T-helper 1 cell treated with Interleukin-12 subunit alpha and Interleukin-12 subunit beta and Interleukin-4 antibody, amounts not matched to agents 30 μg/mL and 1 μg/mL, for 36 hours (primary cell): ENCODE data around the gene RPL37A.

Source experiments
- H3K27ac Mint-ChIP-seq: one replicate; pipeline ENCODE4 v1.8.0; 2021; ENCODE audit warnings: mild to moderate bottlenecking, mixed read lengths
- H3K27me3 Mint-ChIP-seq: one replicate; pipeline ENCODE4 v1.8.0; 2021; ENCODE audit warnings: low read depth, mixed read lengths
- H3K36me3 Mint-ChIP-seq: one replicate; pipeline ENCODE4 v1.8.0; 2021; ENCODE audit warnings: low read depth, mixed read lengths
- H3K4me1 Mint-ChIP-seq: one replicate; pipeline ENCODE4 v1.8.0; 2021; ENCODE audit warnings: low read depth, mixed read lengths
- H3K4me3 Mint-ChIP-seq: one replicate; pipeline ENCODE4 v1.8.0; 2021; ENCODE audit warnings: mild to moderate bottlenecking, moderate library complexity, mixed read lengths
- H3K9me3 Mint-ChIP-seq: one replicate; pipeline ENCODE4 v1.8.0; 2021; ENCODE audit warnings: mixed read lengths

Gene RPL37A

GRCh38 chr2:216478151-216478550 lies 20.5 kb upstream of the RPL37A start:
- Mint-ChIP-seq H3K9me3 (no peaks in the 10 kb centered on the region), H3K27ac (no peak overlapping the region), H3K27me3 (no peaks in the 10 kb centered on the region), H3K4me1 (peaks cover 13% of the 10 kb centered on the region), H3K4me3 (no peak overlapping the region), H3K36me3 (peaks cover 38% of the 10 kb centered on the region)

- Mint-ChIP-seq H3K27me3 (no peaks in the 10 kb centered on the region), H3K36me3 (peaks cover 38% of the 10 kb centered on the region), H3K9me3 (no peaks in the 10 kb centered on the region), H3K4me1 (peaks cover 13% of the 10 kb centered on the region), H3K27ac (no peak overlapping the region), H3K4me3 (no peak overlapping the region)
Measured at GRCh38 chr2:216478791-216479190, 19.9 kb upstream of the RPL37A start.

GRCh38 chr2:216480221-216480620 lies 18.4 kb upstream of the RPL37A start:
- H3K36me3 Mint-ChIP-seq: peaks cover 38% of the 10 kb centered on the region
- no peaks in the 10 kb centered on the region for H3K27me3 Mint-ChIP-seq
- no peaks in the 10 kb centered on the region for H3K9me3 Mint-ChIP-seq
- H3K4me3 Mint-ChIP-seq: no peak overlapping the region
- no peak overlapping the region for H3K27ac Mint-ChIP-seq
- peaks cover 8% of the 10 kb centered on the region for H3K4me1 Mint-ChIP-seq

GRCh38 chr2:216482640-216483039 lies 16.0 kb upstream of the RPL37A start:
- Mint-ChIP-seq H3K9me3 (no peaks in the 10 kb centered on the region), H3K4me3 (no peak overlapping the region), H3K27me3 (no peaks in the 10 kb centered on the region), H3K4me1 (peaks cover 2% of the 10 kb centered on the region), H3K27ac (no peak overlapping the region), H3K36me3 (peaks cover 24% of the 10 kb centered on the region)

GRCh38 chr2:216485237-216485636 lies 13.4 kb upstream of the RPL37A start:
- H3K27ac Mint-ChIP-seq: no peak overlapping the region
- peaks cover 19% of the 10 kb centered on the region for H3K36me3 Mint-ChIP-seq

GRCh38 chr2:216485745-216486144 lies 12.9 kb upstream of the RPL37A start:
- no peaks in the 10 kb centered on the region for H3K27me3 Mint-ChIP-seq
- H3K4me3 Mint-ChIP-seq: no peak overlapping the region
- H3K9me3 Mint-ChIP-seq: no peaks in the 10 kb centered on the region
- peaks cover 14% of the 10 kb centered on the region for H3K36me3 Mint-ChIP-seq
- H3K4me1 Mint-ChIP-seq: peaks cover 3% of the 10 kb centered on the region
- H3K27ac Mint-ChIP-seq: no peak overlapping the region

More at GRCh38 chr2:216485237-216485636, 13.4 kb upstream of the RPL37A start:
- no peak overlapping the region for H3K4me3 Mint-ChIP-seq
- peaks cover 3% of the 10 kb centered on the region for H3K4me1 Mint-ChIP-seq
- H3K27me3 Mint-ChIP-seq: no peaks in the 10 kb centered on the region
- H3K9me3 Mint-ChIP-seq: no peaks in the 10 kb centered on the region

GRCh38 chr2:216486271-216486670 lies 12.4 kb upstream of the RPL37A start:
- H3K9me3 Mint-ChIP-seq: no peaks in the 10 kb centered on the region
- no peak overlapping the region for H3K27ac Mint-ChIP-seq

GRCh38 chr2:216486708-216487107 lies 11.9 kb upstream of the RPL37A start:
- H3K36me3 Mint-ChIP-seq: peaks cover 10% of the 10 kb centered on the region
- no peak overlapping the region for H3K4me3 Mint-ChIP-seq
- H3K27me3 Mint-ChIP-seq: no peaks in the 10 kb centered on the region
- H3K4me1 Mint-ChIP-seq: peaks cover 3% of the 10 kb centered on the region
- no peaks in the 10 kb centered on the region for H3K9me3 Mint-ChIP-seq
- no peak overlapping the region for H3K27ac Mint-ChIP-seq

More at GRCh38 chr2:216486271-216486670, 12.4 kb upstream of the RPL37A start:
- Mint-ChIP-seq H3K4me3 (no peak overlapping the region), H3K4me1 (peaks cover 3% of the 10 kb centered on the region), H3K36me3 (peaks cover 12% of the 10 kb centered on the region), H3K27me3 (no peaks in the 10 kb centered on the region)

GRCh38 chr2:216490061-216490460 lies 8.6 kb upstream of the RPL37A start:
- no peaks in the 10 kb centered on the region for H3K9me3 Mint-ChIP-seq
- H3K4me3 Mint-ChIP-seq: no peak overlapping the region
- H3K27ac Mint-ChIP-seq: no peak overlapping the region
- H3K4me1 Mint-ChIP-seq: peaks cover 3% of the 10 kb centered on the region
- H3K27me3 Mint-ChIP-seq: no peaks in the 10 kb centered on the region
- H3K36me3 Mint-ChIP-seq: no peaks in the 10 kb centered on the region

- H3K27ac Mint-ChIP-seq: no peak overlapping the region
- H3K4me1 Mint-ChIP-seq: peaks cover 13% of the 10 kb centered on the region
- no peaks in the 10 kb centered on the region for H3K9me3 Mint-ChIP-seq
- H3K36me3 Mint-ChIP-seq: no peaks in the 10 kb centered on the region
- no peak overlapping the region for H3K4me3 Mint-ChIP-seq
- H3K27me3 Mint-ChIP-seq: no peaks in the 10 kb centered on the region
Measured at GRCh38 chr2:216491793-216492596, 6.6 kb upstream of the RPL37A start.

GRCh38 chr2:216492597-216493333 lies 5.9 kb upstream of the RPL37A start:
- Mint-ChIP-seq H3K36me3 (peaks cover 5% of the 10 kb centered on the region), H3K4me1 (peaks cover 19% of the 10 kb centered on the region), H3K4me3 (no peak overlapping the region), H3K27ac (no peak overlapping the region), H3K27me3 (no peaks in the 10 kb centered on the region), H3K9me3 (no peaks in the 10 kb centered on the region)

GRCh38 chr2:216493334-216493685 lies 5.3 kb upstream of the RPL37A start:
- H3K4me3 Mint-ChIP-seq: no peak overlapping the region
- peaks cover 7% of the 10 kb centered on the region for H3K36me3 Mint-ChIP-seq
- H3K27ac Mint-ChIP-seq: no peak overlapping the region
- no peaks in the 10 kb centered on the region for H3K9me3 Mint-ChIP-seq
- peaks cover 23% of the 10 kb centered on the region for H3K4me1 Mint-ChIP-seq
- no peaks in the 10 kb centered on the region for H3K27me3 Mint-ChIP-seq

GRCh38 chr2:216495656-216496055 lies 3.0 kb upstream of the RPL37A start:
- H3K36me3 Mint-ChIP-seq: peaks cover 25% of the 10 kb centered on the region
- H3K4me3 Mint-ChIP-seq: no peak overlapping the region
- no peaks in the 10 kb centered on the region for H3K9me3 Mint-ChIP-seq
- H3K27me3 Mint-ChIP-seq: no peaks in the 10 kb centered on the region
- H3K4me1 Mint-ChIP-seq: peaks cover 32% of the 10 kb centered on the region
- H3K27ac Mint-ChIP-seq: no peak overlapping the region

GRCh38 chr2:216497382-216498069 lies 1.1 kb upstream of the RPL37A start:
- H3K27ac Mint-ChIP-seq: peak overlapping the region; percentile 85

GRCh38 chr2:216498070-216498378 lies 620 bp upstream of the RPL37A start:
- peak overlapping the region; percentile 85 for H3K27ac Mint-ChIP-seq
- H3K4me1 Mint-ChIP-seq: peaks cover 49% of the 10 kb centered on the region
- H3K27me3 Mint-ChIP-seq: no peaks in the 10 kb centered on the region
- peak overlapping the region; percentile 96 for H3K4me3 Mint-ChIP-seq
- no peaks in the 10 kb centered on the region for H3K9me3 Mint-ChIP-seq
- H3K36me3 Mint-ChIP-seq: peaks cover 43% of the 10 kb centered on the region

More at GRCh38 chr2:216497382-216498069, 1.1 kb upstream of the RPL37A start:
- peaks cover 38% of the 10 kb centered on the region for H3K36me3 Mint-ChIP-seq
- H3K4me1 Mint-ChIP-seq: peaks cover 44% of the 10 kb centered on the region
- H3K27me3 Mint-ChIP-seq: no peaks in the 10 kb centered on the region
- peak overlapping the region; percentile 96 for H3K4me3 Mint-ChIP-seq
- H3K9me3 Mint-ChIP-seq: no peaks in the 10 kb centered on the region
